ENCODE data around the gene ADAM23. TPM values are rescaled to one million over a fixed set of nuclear protein-coding genes. Genes with fewer than 3 reads are reported as not detected.

ADAM23 gene
- total and polyA plus RNA-seq, 2 of the 13 experiments (the other 11 are each of a cell fraction or from before 2014, with no cell fraction given), result 0.04 TPM; not detected in 1

DNA sequence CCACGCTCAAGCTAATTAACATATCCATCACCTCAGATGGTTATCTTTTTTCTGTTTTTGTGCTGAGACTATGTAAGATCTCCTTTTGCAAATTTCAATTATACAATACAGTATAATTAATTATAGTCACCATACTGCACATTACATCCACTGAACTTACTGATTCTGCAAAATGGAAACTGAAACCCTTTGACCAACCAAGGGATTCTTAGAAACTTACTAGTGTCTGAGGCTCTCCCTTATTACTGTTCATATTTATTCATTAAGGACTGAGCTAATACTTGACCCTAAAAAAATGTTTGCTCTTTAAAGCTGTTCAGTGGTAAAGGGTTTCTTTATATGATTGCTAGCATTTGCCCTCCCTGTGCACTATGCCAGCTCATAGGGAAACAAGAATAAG is 50.7 kb downstream of the ADAM23 start:
- in situ Hi-C loops (cut with HindIII; ENCODE audit: extremely low pct_ligation_motif_present, low pct_unique_long_range_greater_than_20kb), result no loop called here
- no peak for ATAC-seq
- BruUV-seq (replicated peaks), result no TSS peak
- H4K20me1 ChIP-seq (ENCODE audit: insufficient read depth, low read length), result no peaks in the 10 kb centered on the region
- H3K79me2 ChIP-seq (ENCODE audit: insufficient read depth, low read length), result no peaks in the 10 kb centered on the region
- H3K27me3 ChIP-seq (ENCODE audit: control insufficient read depth in 1 of 2, insufficient read depth in 2 of 2, low read length in 2 of 2), result peaks cover 0 to 8% of the 10 kb centered on the region in 2 experiments; a peak in 1 of 5 replicates
- DNase-seq (ENCODE audit: low spot score), result no peak
- no peak for FAIRE-seq
- no peak overlapping the region for H2AFZ ChIP-seq (ENCODE audit: low read length)
- TF ChIP-seq KLF16 (CRISPR knock-in tag; IDR thresholded peaks at IDR 0.05) (no peak), NBN (conservative IDR thresholded peaks at IDR 0.05) (no peak), ZNF383 (CRISPR knock-in tag; IDR thresholded peaks at IDR 0.05; ENCODE audit: borderline replicate concordance) (no peak), CHD4 (IDR thresholded peaks at IDR 0.05; ENCODE audit: borderline replicate concordance, low read length) (no peak), ZFP62 (CRISPR knock-in tag; IDR thresholded peaks at IDR 0.05) (no peak), ZNF780A (CRISPR knock-in tag; IDR thresholded peaks at IDR 0.05) (no peak), MED8 (CRISPR knock-in tag; IDR thresholded peaks at IDR 0.05; ENCODE audit: insufficient replicate concordance) (no peak), MEIS1 (CRISPR knock-in tag; IDR thresholded peaks at IDR 0.05; ENCODE audit: borderline replicate concordance) (no peak)
- TF ChIP-seq, protein P1, sequence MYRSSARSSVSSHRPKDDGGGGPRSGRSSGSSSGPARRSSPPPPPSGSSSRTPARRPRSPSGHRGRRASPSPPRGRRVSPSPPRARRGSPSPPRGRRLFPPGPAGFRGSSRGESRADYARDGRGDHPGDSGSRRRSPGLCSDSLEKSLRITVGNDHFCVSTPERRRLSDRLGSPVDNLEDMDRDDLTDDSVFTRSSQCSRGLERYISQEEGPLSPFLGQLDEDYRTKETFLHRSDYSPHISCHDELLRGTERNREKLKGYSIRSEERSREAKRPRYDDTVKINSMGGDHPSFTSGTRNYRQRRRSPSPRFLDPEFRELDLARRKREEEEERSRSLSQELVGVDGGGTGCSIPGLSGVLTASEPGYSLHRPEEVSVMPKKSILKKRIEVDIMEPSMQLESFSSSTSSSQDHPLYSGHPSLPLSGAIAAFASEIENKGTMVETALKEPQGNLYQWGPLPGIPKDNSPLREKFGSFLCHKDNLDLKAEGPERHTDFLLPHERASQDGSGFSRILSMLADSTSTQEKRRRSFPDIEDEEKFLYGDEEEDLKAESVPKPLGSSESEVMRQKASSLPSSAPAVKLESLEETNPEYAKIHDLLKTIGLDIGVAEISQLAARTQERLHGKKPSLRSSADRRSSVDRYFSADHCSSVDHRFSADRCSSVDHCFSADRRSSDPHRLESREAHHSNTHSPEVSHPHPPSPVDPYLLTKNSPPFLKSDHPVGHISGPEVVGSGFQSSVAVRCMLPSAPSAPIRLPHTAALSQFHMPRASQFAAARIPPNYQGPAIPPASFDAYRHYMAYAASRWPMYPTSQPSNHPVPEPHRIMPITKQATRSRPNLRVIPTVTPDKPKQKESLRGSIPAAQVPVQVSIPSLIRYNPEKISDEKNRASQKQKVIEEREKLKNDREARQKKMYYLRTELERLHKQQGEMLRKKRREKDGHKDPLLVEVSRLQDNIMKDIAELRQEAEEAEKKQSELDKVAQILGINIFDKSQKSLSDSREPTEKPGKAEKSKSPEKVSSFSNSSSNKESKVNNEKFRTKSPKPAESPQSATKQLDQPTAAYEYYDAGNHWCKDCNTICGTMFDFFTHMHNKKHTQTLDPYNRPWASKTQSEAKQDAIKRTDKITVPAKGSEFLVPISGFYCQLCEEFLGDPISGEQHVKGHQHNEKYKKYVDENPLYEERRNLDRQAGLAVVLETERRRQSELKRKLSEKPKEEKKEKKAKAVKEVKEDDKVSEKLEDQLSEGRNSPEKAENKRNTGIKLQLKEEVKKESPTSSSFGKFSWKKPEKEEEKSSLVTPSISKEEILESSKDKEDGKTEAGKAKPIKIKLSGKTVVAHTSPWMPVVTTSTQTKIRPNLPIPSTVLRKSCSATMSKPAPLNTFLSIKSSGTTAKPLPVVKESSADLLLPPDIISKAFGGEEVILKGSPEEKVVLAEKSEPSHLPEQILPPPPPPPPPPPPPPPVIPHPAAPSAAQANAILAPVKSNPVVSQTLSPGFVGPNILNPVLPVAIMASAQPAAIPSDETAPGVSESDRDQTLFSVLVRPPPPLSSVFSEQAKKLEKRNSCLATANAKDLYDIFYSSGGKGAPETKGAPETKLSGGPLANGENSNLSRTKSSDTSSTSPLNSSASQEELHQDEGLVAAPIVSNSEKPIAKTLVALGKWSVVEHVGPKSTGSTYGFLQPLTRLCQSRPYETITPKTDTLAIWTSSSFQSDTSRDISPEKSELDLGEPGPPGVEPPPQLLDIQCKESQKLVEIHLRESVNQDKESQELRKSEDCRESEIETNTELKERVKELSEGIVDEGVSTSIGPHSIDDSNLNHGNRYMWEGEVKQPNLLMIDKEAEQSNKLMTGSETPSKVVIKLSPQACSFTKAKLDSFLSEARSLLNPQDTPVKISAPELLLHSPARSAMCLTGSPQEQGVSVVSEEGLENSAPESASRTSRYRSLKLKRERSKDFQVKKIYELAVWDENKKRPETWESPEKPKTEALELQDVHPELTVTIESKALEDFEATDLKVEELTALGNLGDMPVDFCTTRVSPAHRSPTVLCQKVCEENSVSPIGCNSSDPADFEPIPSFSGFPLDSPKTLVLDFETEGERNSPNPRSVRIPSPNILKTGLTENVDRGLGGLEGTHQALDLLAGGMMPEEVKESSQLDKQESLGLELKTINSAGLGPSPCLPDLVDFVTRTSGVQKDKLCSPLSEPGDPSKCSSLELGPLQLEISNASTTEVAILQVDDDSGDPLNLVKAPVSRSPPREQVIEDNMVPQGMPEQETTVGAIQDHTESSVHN (CRISPR knock-in tag; IDR thresholded peaks at IDR 0.05), result no peak
- TF ChIP-seq, protein P2, sequence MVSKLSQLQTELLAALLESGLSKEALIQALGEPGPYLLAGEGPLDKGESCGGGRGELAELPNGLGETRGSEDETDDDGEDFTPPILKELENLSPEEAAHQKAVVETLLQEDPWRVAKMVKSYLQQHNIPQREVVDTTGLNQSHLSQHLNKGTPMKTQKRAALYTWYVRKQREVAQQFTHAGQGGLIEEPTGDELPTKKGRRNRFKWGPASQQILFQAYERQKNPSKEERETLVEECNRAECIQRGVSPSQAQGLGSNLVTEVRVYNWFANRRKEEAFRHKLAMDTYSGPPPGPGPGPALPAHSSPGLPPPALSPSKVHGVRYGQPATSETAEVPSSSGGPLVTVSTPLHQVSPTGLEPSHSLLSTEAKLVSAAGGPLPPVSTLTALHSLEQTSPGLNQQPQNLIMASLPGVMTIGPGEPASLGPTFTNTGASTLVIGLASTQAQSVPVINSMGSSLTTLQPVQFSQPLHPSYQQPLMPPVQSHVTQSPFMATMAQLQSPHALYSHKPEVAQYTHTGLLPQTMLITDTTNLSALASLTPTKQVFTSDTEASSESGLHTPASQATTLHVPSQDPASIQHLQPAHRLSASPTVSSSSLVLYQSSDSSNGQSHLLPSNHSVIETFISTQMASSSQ (IDR thresholded peaks at IDR 0.05; ENCODE audit: low read depth), result no peak
- TF ChIP-seq, protein P2 (CRISPR knock-in tag; IDR thresholded peaks at IDR 0.05; ENCODE audit: borderline replicate concordance), result no peak
- TF ChIP-seq, protein P3, sequence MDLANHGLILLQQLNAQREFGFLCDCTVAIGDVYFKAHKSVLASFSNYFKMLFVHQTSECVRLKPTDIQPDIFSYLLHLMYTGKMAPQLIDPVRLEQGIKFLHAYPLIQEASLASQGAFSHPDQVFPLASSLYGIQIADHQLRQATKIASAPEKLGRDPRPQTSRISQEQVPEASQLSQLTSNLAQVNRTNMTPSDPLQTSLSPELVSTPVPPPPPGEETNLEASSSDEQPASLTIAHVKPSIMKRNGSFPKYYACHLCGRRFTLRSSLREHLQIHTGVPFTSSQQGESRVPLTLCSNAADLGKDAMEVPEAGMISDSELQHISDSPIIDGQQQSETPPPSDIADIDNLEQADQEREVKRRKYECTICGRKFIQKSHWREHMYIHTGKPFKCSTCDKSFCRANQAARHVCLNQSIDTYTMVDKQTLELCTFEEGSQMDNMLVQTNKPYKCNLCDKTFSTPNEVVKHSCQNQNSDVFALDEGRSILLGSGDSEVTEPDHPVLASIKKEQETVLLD (CRISPR knock-in tag; IDR thresholded peaks at IDR 0.05; ENCODE audit: low read depth), result no peak
- no peak overlapping the region for H3K9ac ChIP-seq (ENCODE audit: insufficient read depth, low read depth, low read length)
- H3K4me1 ChIP-seq (ENCODE audit: insufficient read depth, low read length), result no peaks in the 10 kb centered on the region
- H3K9me3 ChIP-seq (ENCODE audit: low read length), result no peaks in the 10 kb centered on the region
- no peak overlapping the region for H3K4me2 ChIP-seq (ENCODE audit: low read depth, low read length)
- intact Hi-C loops (cut with micrococcal nuclease; ENCODE audit: unreplicated experiment), result no loop called here
- CTCF ChIA-PET (ENCODE audit: low intra/inter-chr PET ratio, low total read pairs), result no interaction called here
- POLR2A ChIA-PET, result no interaction called here
- H3K27ac ChIP-seq (ENCODE audit: extremely low read length, insufficient read depth, low read length), result no peak overlapping the region
- WGBS (ENCODE audit: low lambda C conversion rate), result 15% methylated on average over 1 of the region's 1 CpG
- H3K4me3 ChIP-seq (replicated peaks in 1 of 3; ENCODE audit: insufficient read depth in 1 of 3, low read depth in 2 of 3, low read length in 3 of 3), result no peak overlapping the region
- H3K36me3 ChIP-seq (replicated peaks in 1 of 2; ENCODE audit: control insufficient read depth in 1 of 2, insufficient read depth in 2 of 2, low read length in 2 of 2), result no peaks in the 10 kb centered on the region

All from HepG2 (cell line).